ENCODE measurements around the gene ARL6IP4.

ARL6IP4 gene

DNA sequence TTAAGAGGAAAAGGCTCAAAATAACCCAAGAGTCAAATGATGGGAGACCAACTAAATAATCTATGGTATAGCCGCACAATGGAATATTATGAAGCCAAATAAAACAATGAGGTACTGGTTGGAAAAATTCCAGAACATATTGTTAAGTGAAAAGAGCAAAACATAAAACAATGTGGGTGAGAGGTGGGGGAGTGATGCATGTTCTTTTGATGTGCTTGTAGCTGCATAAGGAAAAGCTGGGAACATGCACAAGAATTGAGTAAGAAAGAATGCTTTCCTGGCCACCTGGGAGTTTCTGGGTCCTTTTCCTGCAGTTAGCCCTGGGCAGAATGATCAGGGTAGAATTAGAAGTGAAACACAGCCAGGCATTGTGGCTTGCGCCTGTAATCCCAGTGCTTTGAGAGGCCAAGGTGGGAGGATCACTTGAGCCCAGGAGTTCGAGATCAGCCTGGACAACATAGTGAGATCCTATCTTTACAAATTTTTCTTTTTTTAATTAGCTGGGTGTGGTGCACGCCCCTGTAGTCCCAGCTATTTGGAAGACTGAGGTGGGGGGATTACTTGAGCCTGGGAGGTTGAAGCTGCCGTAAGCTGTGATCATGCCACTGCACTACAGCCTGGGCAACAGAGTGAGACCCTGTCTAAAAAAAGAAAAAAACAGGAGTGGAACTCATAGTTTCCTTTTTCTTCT is 22.1 kb upstream of the ARL6IP4 start:
- H3K4me3 ChIP-seq (ENCODE audit: low read depth, low read length) = no peak overlapping the region
- TF ChIP-seq, protein P1, sequence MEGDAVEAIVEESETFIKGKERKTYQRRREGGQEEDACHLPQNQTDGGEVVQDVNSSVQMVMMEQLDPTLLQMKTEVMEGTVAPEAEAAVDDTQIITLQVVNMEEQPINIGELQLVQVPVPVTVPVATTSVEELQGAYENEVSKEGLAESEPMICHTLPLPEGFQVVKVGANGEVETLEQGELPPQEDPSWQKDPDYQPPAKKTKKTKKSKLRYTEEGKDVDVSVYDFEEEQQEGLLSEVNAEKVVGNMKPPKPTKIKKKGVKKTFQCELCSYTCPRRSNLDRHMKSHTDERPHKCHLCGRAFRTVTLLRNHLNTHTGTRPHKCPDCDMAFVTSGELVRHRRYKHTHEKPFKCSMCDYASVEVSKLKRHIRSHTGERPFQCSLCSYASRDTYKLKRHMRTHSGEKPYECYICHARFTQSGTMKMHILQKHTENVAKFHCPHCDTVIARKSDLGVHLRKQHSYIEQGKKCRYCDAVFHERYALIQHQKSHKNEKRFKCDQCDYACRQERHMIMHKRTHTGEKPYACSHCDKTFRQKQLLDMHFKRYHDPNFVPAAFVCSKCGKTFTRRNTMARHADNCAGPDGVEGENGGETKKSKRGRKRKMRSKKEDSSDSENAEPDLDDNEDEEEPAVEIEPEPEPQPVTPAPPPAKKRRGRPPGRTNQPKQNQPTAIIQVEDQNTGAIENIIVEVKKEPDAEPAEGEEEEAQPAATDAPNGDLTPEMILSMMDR (IDR thresholded peaks at IDR 0.05; ENCODE audit: control insufficient read depth, extremely low read depth, insufficient read depth) = no peak
- DNase-seq (ENCODE audit: low read depth) = no peak

DNA sequence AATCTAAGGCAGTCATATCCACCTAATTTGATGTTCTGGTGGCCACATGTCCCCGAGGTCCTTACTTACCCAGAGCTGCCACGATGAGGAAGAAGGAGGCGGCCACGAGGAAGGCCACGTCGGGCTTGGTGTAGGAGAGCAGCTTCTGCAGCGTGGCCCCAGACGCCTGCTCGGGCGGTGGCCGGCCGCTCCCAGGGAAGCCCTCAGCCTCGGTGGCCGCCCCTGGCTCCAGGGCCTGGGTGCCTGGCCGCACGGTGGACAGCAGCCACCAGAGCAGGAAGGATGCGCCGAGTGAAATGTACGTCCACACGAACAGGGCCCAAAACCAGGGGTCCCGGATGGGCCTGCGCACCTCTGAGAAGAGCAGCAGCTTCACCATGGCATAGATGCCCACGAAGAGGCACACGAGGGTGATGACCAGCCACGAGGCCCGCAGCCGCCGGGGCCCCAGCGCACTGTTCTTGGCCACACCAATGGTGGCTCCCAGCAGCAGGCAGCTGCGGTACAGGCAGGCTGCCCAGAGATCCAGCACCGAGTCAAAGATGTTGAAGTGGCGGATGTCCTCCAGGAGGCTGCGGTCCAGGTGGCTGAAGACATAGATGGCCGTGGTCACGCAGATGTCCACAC is 20.8 kb upstream of the ARL6IP4 start:
- no peak for DNase-seq (ENCODE audit: low read depth)
- no peak overlapping the region for H3K4me3 ChIP-seq (ENCODE audit: low read depth, low read length)
- TF ChIP-seq, protein P1 (IDR thresholded peaks at IDR 0.05; ENCODE audit: control insufficient read depth, extremely low read depth, insufficient read depth) = no peak

DNA sequence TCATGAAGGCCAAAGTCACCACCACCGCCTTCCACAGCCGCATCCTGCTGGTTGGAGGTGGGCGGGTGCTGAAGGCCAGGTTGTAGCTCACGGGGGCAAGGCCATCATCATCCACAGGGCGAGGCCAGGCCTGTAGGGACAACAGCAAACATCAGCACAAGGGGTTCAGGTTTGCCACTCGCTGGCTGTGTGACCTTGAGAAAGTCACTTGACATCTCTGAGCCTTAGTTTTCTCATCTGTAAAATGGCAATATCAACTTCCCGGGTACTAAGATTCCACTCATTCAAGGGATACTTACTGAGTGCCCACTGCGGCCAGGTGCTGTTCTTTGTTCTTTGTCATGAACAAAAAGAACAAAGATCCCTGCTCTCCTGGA is 20.3 kb upstream of the ARL6IP4 start:
- H3K4me3 ChIP-seq (ENCODE audit: low read depth, low read length) = no peak overlapping the region
- TF ChIP-seq, protein P1 (IDR thresholded peaks at IDR 0.05; ENCODE audit: control insufficient read depth, extremely low read depth, insufficient read depth) = no peak
- DNase-seq (ENCODE audit: low read depth) = no peak

DNA sequence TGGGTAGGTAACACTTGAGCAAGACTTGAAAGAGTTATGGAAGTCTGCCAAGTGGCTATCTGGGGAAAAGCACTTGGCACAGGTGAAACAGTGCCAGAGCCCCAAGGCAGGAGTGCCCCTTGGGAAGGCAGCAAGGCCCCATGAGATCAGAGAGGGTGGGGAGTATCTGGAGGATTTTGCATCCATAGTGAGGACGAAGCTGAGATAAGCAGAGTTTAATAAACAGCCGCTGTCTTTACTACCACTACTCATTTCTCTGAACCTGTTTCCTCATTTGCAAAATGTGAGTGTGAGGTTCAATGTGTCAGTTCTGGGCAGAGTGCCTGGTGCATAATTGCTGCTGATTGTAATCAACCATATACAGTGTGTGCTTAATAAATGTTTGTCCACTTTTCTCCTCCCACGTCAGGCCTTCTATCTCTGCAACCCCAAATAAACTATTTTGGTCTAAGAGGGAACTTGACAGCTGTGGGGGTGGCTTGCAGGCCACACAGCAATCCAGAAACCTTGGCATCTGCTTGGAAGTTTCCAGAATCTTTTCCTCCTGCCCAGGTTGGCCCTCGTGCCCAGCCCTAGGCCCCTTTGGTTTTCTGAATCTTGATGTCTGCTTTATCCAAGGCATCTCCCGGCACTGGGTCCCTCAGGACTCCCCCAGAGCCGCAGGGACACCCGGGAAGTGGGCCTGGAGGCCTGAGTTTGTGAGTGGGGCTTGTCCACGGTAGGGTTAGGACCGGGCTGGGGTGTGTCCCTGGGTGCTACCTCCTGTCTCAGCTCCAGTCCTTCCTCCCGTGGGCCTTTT is 18.8 kb upstream of the ARL6IP4 start:
- H3K4me3 ChIP-seq (ENCODE audit: low read depth, low read length) = no peak overlapping the region
- TF ChIP-seq, protein P1 (IDR thresholded peaks at IDR 0.05; ENCODE audit: control insufficient read depth, extremely low read depth, insufficient read depth) = no peak
- peak; percentile 75 for DNase-seq (ENCODE audit: low read depth)

DNA sequence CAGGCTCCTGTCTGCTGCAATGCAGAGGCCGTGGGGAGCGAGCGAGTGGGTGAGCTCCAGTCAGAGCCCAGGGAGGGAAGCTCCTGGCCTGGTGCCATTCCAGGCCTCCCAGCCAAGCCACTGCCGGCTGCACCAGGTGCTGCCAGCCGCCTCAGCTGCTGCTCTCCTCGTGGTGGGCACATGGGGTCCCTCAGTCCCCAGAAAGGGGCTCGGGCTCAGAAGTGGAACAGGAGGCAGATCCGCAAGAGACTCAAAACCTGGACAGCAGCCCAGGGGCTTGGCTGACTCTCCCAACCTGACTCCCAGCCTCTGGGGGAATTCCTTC is 16.6 kb upstream of the ARL6IP4 start:
- TF ChIP-seq, protein P1 (IDR thresholded peaks at IDR 0.05; ENCODE audit: control insufficient read depth, extremely low read depth, insufficient read depth) = no peak
- no peak overlapping the region for H3K4me3 ChIP-seq (ENCODE audit: low read depth, low read length)
- DNase-seq (ENCODE audit: low read depth) = no peak

DNA sequence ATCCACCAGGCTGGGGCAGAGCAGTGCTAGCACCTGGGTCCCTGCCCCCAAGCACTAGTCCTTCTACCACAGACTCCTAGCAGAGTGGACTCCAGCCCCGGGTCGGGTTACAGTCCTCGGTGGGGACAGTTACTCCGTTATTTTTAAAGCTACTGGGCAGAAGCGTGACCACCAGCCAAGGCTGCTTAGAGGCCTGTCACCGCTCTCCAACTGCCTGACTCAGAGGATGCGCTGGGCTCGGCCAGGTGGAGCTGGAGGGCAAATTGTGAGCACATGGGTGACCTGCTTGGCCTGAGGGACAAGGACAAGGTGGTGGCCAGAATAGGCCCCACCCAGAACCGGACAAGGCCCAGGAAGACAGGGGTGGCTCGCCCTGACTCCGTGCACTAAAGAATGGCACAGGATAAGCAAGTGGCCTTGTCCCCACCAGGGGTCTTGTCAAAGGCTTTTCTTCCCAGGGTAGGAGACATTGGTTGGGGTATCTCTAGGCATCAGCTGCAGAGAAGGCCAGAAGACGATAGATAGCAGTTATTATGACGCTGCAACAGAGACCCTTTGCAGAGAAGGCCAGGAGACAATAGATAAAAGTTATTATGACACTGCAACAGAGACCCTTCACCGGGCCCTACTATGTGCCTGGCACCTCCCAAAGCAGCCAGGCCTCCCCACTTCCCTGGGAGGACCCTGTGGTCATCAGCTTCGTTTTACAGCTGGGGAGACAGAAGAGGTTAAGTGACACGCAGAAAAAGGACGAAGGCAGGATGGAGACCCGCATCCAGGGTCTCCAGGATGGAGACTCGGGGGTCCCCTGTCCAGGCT is 15.8 kb upstream of the ARL6IP4 start:
- no peak overlapping the region for H3K4me3 ChIP-seq (ENCODE audit: low read depth, low read length)
- TF ChIP-seq, protein P1 (IDR thresholded peaks at IDR 0.05; ENCODE audit: control insufficient read depth, extremely low read depth, insufficient read depth) = no peak
- no peak for DNase-seq (ENCODE audit: low read depth)

All from LNCaP clone FGC (cell line).